Spleen (tissue), 7 donors: ENCODE results near the gene GREB1.

Experiments used
- CTCF ChIP-seq, 11 experiments: fragments of 200-600 bp in 7 of 11; fragments of 450-650 bp in 4 of 11; sonication (generic) in 4 of 11; IDR thresholded peaks in 8 of 11; conservative IDR thresholded peaks in 3 of 11; 1 replicate in 7 of 11; 2 replicates in 4 of 11; pipeline versions ENCODE4 v1.4.0 to v1.8.0; 2016 to 2021; ENCODE audit warnings: antibody characterized with exemption in 11 of 11, inconsistent platforms in 4 of 11, mild to moderate bottlenecking in 1 of 11
- POLR2A ChIP-seq, 3 donors: fragments of 450-650 bp; IDR thresholded peaks; one replicate each; pipeline ENCODE4 v1.5.1; 2017; ENCODE audit warnings: antibody characterized with exemption in 3 of 3, mild to moderate bottlenecking in 1 of 3
- POLR2AphosphoS5 ChIP-seq, 3 donors: sonication (generic); formaldehyde crosslinking; IDR thresholded peaks; one replicate each; pipeline ENCODE4 v1.5.1; 2017; ENCODE audit warnings: antibody characterized with exemption in 3 of 3
- donor health status: DM: no; HTN: no; CAD: no; lungs with moderate emphysema.
- donor health status: DM: no; HTN: no; CAD: no.
- donor health status: DM: no; HTN: no; CAD: no.

- TF ChIP-seq POLR2A (IDR thresholded peaks at IDR 0.05), result no peak
- no peak for TF ChIP-seq CTCF (IDR thresholded peaks at IDR 0.05 in 8 of 11, conservative IDR thresholded peaks at IDR 0.05 in 3 of 11)
- no peak for TF ChIP-seq POLR2AphosphoS5 (IDR thresholded peaks at IDR 0.05)
These were observed 25.9 kb downstream of the GREB1 start for GRCh38 chr2:11559786-11560155.
